ENCODE measurements around the gene ELMOD3. TPM values are rescaled to one million over a fixed set of nuclear protein-coding genes. Genes with fewer than 3 reads are reported as not detected.

The ELMOD3 gene
- total and polyA plus RNA-seq, 2 of the 8 experiments (the other 6 are each of a cell fraction or from before 2014, with no cell fraction given) = 8.5 to 10.2 TPM

- TF ChIP-seq YY1 (IDR thresholded peaks at IDR 0.05; ENCODE audit: low read depth, low read length) (no peak), RBBP5 (IDR thresholded peaks at IDR 0.05; ENCODE audit: borderline replicate concordance, low read depth, low read length) (no peak), EGR1 (IDR thresholded peaks at IDR 0.05; ENCODE audit: borderline replicate concordance, low read depth, low read length) (no peak), SUZ12 (IDR thresholded peaks at IDR 0.05; ENCODE audit: low read length) (no peak), NRF1 (IDR thresholded peaks at IDR 0.05; ENCODE audit: low read depth, low read length) (no peak), HDAC2 (IDR thresholded peaks at IDR 0.05; ENCODE audit: borderline replicate concordance in 1 of 2, low read depth in 2 of 2, low read length in 2 of 2) (no peak), SIRT6 (IDR thresholded peaks at IDR 0.05; ENCODE audit: low read length) (no peak), CTCF (IDR thresholded peaks at IDR 0.05; ENCODE audit: control extremely low read depth in 1 of 3, insufficient read depth in 1 of 3, low read depth in 1 of 3, low read length in 3 of 3) (no peak), BCL11A (IDR thresholded peaks at IDR 0.05; ENCODE audit: low read depth in 2 of 2, low read length in 2 of 2) (no peak)
These were observed 952 bp downstream of the ELMOD3 start (continued) for GRCh38 chr2:85355521-85355920.

Measured in H1 (cell line).